GM18498 (cell line): ENCODE results near the gene RAB43.

ENCODE experiments used
- ATAC-seq: cut with Tn5 transposase; IDR thresholded peaks from one replicate; pipeline ENCODE4 v1.9.1; 2021; ENCODE audit warnings: mild to moderate bottlenecking, moderate library complexity; ENCODE audit not compliant: unreplicated experiment

RAB43 gene

GRCh38 chr3:129061888-129062834 is 59.4 kb downstream of the RAB43 start:
- ATAC-seq = no peak

GRCh38 chr3:129061023-129061887 is 60.3 kb downstream of the RAB43 start:
- no peak for ATAC-seq

- ATAC-seq = no peak
Measured at GRCh38 chr3:129060276-129061022, 61.2 kb downstream of the RAB43 start, which contains the start of gene GP9. Gene GP9, plus strand, starts transcription at chr3:129060779. Its CDS starts 961 bp downstream, at chr3:129061740.

GRCh38 chr3:129059311-129059958 is 62.2 kb downstream of the RAB43 start:
- ATAC-seq = no peak

- peak; percentile 82 for ATAC-seq
Measured at GRCh38 chr3:129058441-129059200, 63.0 kb downstream of the RAB43 start.

GRCh38 chr3:129057249-129057648 is 64.4 kb downstream of the RAB43 start:
- no peak for ATAC-seq

- no peak for ATAC-seq
Measured at GRCh38 chr3:129056451-129057173, 65.0 kb downstream of the RAB43 start.

- no peak for ATAC-seq
Measured at GRCh38 chr3:129054605-129055104, 66.9 kb downstream of the RAB43 start.

- no peak for ATAC-seq
Measured at GRCh38 chr3:129052675-129053074, 68.9 kb downstream of the RAB43 start.

- ATAC-seq = no peak
Measured at GRCh38 chr3:129051871-129052340, 69.7 kb downstream of the RAB43 start.

GRCh38 chr3:129050556-129051295 is 70.9 kb downstream of the RAB43 start:
- ATAC-seq = no peak

GRCh38 chr3:129047553-129047839 is 74.1 kb downstream of the RAB43 start:
- ATAC-seq = no peak

- ATAC-seq = no peak
Measured at GRCh38 chr3:129046732-129047552, 74.7 kb downstream of the RAB43 start.

- no peak for ATAC-seq
Measured at GRCh38 chr3:129046037-129046731, 75.4 kb downstream of the RAB43 start.

- ATAC-seq = no peak
Measured at GRCh38 chr3:129045675-129046036, 75.9 kb downstream of the RAB43 start.

GRCh38 chr3:129040579-129041300 is 80.9 kb downstream of the RAB43 start:
- no peak for ATAC-seq
